Esophagus muscularis mucosa (tissue), 4 donors: Measurements from ENCODE around the gene TPP2. TPM values are rescaled to one million over a fixed set of nuclear protein-coding genes. Genes with fewer than 3 reads are reported as not detected.
A peak's percentile ranks its signal among the peaks of the same experiment; 100 is the strongest.

Experiments used
- DNase-seq: peaks from one replicate; pipeline ENCODE4 v3.0.0-alpha.2; 2017; ENCODE audit errors: extremely low spot score
- H3K27ac ChIP-seq, 4 donors: fragments of 200-600 bp; sonication (generic); replicated peaks in 1 of 4; 1 replicate in 3 of 4; 2 replicates in 1 of 4; pipeline ENCODE4 v1.5.1; 2016 to 2019; ENCODE audit warnings: mild to moderate bottlenecking in 1 of 4
- H3K27me3 ChIP-seq, 4 donors: fragments of 200-600 bp; sonication (generic); one replicate each; pipeline versions ENCODE4 v1.5.1 to v1.6.0; 2016 to 2019
- H3K36me3 ChIP-seq, 4 donors: fragments of 200-600 bp; sonication (generic); one replicate each; pipeline ENCODE4 v1.5.1; 2016 to 2019
- H3K4me1 ChIP-seq, 4 donors: fragments of 200-600 bp; sonication (generic); one replicate each; pipeline ENCODE4 v1.5.1; 2016 to 2019
- H3K4me3 ChIP-seq, 4 donors: fragments of 200-600 bp; sonication (generic); 1 replicate in 2 of 4; 2 replicates in 2 of 4; pipeline ENCODE4 v1.5.1; 2016 to 2019; ENCODE audit warnings: mild to moderate bottlenecking in 4 of 4, moderate library complexity in 1 of 4
- H3K9me3 ChIP-seq, 4 donors: fragments of 200-600 bp; sonication (generic); 1 replicate in 3 of 4; 2 replicates in 1 of 4; pipeline ENCODE4 v1.5.1; 2016 to 2019
- CTCF ChIP-seq, 3 experiments: fragments of 200-600 bp in 2 of 3; fragments of 450-650 bp in 1 of 3; sonication (generic) in 2 of 3; IDR thresholded peaks; one replicate each; pipeline ENCODE4 v1.5.1; 2017 to 2019; ENCODE audit warnings: antibody characterized with exemption in 3 of 3, mild to moderate bottlenecking in 2 of 3, moderate library complexity in 1 of 3
- EP300 ChIP-seq: sonication (generic); formaldehyde crosslinking; IDR thresholded peaks from one replicate; pipeline ENCODE4 v1.6.1; 2017; ENCODE audit warnings: antibody characterized with exemption
- POLR2A ChIP-seq: fragments of 450-650 bp; IDR thresholded peaks from one replicate; pipeline ENCODE4 v1.6.1; 2017; ENCODE audit warnings: antibody characterized with exemption, moderate library complexity, mild to moderate bottlenecking, low read depth
- POLR2AphosphoS5 ChIP-seq, 2 donors: sonication (generic); formaldehyde crosslinking; IDR thresholded peaks; one replicate each; pipeline ENCODE4 v1.6.1; 2017; ENCODE audit warnings: antibody characterized with exemption in 2 of 2
- WGBS: methylation state at CpG from one replicate; pipeline ENCODE4 v1.1.5; 2018; 5-methylcytosine and 5-hydroxymethylcytosine counted together
- intact Hi-C: fragments of 100-400 bp; cut with DNase I; formaldehyde crosslinking; loops from one replicate; pipeline ENCODE4 v1.15.1; 2023
- total RNA-seq, 4 donors: library from RNA; depleted of rRNA; stranded (reverse); fragments of >200 nt; gene quantifications; one replicate each; pipeline versions ENCODE4 v1.1.0 to v1.2.1, GENCODE V29; 2016

TPP2 gene
- total RNA-seq, 4 donors from 2014 or later: 30.3 to 38.4 (median 32.1) TPM

GRCh38 chr13:102654756-102655155, 58.0 kb downstream of the TPP2 start:
- Histone ChIP-seq H3K4me3 (no peak overlapping the region), H3K27ac (no peak overlapping the region), H3K36me3 (peaks cover 17 to 79% (median 46%) of the 10 kb centered on the region in 4 donors), H3K27me3 (no peaks in the 10 kb centered on the region), H3K9me3 (peaks cover 0 to 3% (median 0%) of the 10 kb centered on the region in 4 donors), H3K4me1 (no peaks in the 10 kb centered on the region)
- WGBS: 95% methylated on average over 2 of the region's 2 CpGs
- TF ChIP-seq CTCF (IDR thresholded peaks at IDR 0.05): no peak
- TF ChIP-seq POLR2A: no peak
- TF ChIP-seq EP300: no peak
- no peak for TF ChIP-seq POLR2AphosphoS5 (IDR thresholded peaks at IDR 0.05)
- no peak for DNase-seq
- intact Hi-C loops: no loop called here

GRCh38 chr13:102657630-102658029, 60.8 kb downstream of the TPP2 start:
- 87% methylated on average over 6 of the region's 6 CpGs for WGBS
- intact Hi-C loops: no loop called here

GRCh38 chr13:102658660-102659059, 61.9 kb downstream of the TPP2 start:
- H3K4me3 ChIP-seq: no peak overlapping the region
- no peaks in the 10 kb centered on the region for H3K27me3 ChIP-seq
- H3K36me3 ChIP-seq: peaks cover 16 to 64% (median 38%) of the 10 kb centered on the region in 4 donors
- TF ChIP-seq POLR2A (no peak), EP300 (no peak), POLR2AphosphoS5 (IDR thresholded peaks at IDR 0.05) (no peak), CTCF (IDR thresholded peaks at IDR 0.05) (no peak)
- no peak for DNase-seq
- H3K4me1 ChIP-seq: no peaks in the 10 kb centered on the region
- intact Hi-C loops: no loop called here
- peaks cover 0 to 3% (median 0%) of the 10 kb centered on the region in 4 donors for H3K9me3 ChIP-seq
- 97% methylated on average over 3 of the region's 3 CpGs for WGBS
- no peak overlapping the region for H3K27ac ChIP-seq

More at GRCh38 chr13:102657630-102658029, 60.8 kb downstream of the TPP2 start:
- TF ChIP-seq CTCF (IDR thresholded peaks at IDR 0.05) (peak in 2 of 3 experiments; percentile 10 to 34), POLR2A (no peak)
- no peak overlapping the region for H3K27ac ChIP-seq
- peaks cover 0 to 3% (median 0%) of the 10 kb centered on the region in 4 donors for H3K9me3 ChIP-seq
- no peaks in the 10 kb centered on the region for H3K27me3 ChIP-seq
- no peaks in the 10 kb centered on the region for H3K4me1 ChIP-seq
- DNase-seq: no peak
- peaks cover 16 to 66% (median 40%) of the 10 kb centered on the region in 4 donors for H3K36me3 ChIP-seq
- no peak overlapping the region for H3K4me3 ChIP-seq

GRCh38 chr13:102659168-102659713, 62.5 kb downstream of the TPP2 start:
- TF ChIP-seq POLR2AphosphoS5 (IDR thresholded peaks at IDR 0.05) (no peak), CTCF (IDR thresholded peaks at IDR 0.05) (no peak), POLR2A (no peak), EP300 (no peak)
- Histone ChIP-seq H3K36me3 (peaks cover 16 to 68% (median 40%) of the 10 kb centered on the region in 4 donors), H3K4me3 (no peak overlapping the region), H3K9me3 (peaks cover 0 to 3% (median 0%) of the 10 kb centered on the region in 4 donors), H3K27ac (no peak overlapping the region), H3K4me1 (no peaks in the 10 kb centered on the region), H3K27me3 (no peaks in the 10 kb centered on the region)
- DNase-seq: no peak
- intact Hi-C loops: no loop called here

- no peak for DNase-seq
- H3K4me1 ChIP-seq: no peaks in the 10 kb centered on the region
- H3K9me3 ChIP-seq: peaks cover 0 to 11% (median 2%) of the 10 kb centered on the region in 4 donors
- H3K4me3 ChIP-seq: no peak overlapping the region
- no peaks in the 10 kb centered on the region for H3K27me3 ChIP-seq
- intact Hi-C loops: no loop called here
- H3K27ac ChIP-seq: no peak overlapping the region
- TF ChIP-seq POLR2AphosphoS5 (IDR thresholded peaks at IDR 0.05): no peak
- no peak for TF ChIP-seq CTCF (IDR thresholded peaks at IDR 0.05)
- no peak for TF ChIP-seq POLR2A
- TF ChIP-seq EP300: no peak
- H3K36me3 ChIP-seq: peaks cover 26 to 83% (median 47%) of the 10 kb centered on the region in 4 donors
These were observed 70.2 kb downstream of the TPP2 start for GRCh38 chr13:102667023-102667422.
